D721Med (cell line): Measurements from ENCODE around the gene IFNL1.
"Not testable (repeated sequence)": the region's sequence is repeated elsewhere in the genome, so short reads cannot be mapped to it uniquely, and the experiment has no call there.

Experiments
- DNase-seq: peaks from one replicate; pipeline ENCODE4 v3.0.0; 2011; ENCODE audit warnings: low spot score; ENCODE audit not compliant: insufficient read length
- FAIRE-seq: peaks from 2 replicates; lab custom pipeline; 2011; peaks lifted over from hg19 to GRCh38; lab: Jason Lieb, UNC
- CTCF ChIP-seq: IDR thresholded peaks from 2 replicates; pipeline ENCODE4 v1.5.1; 2012; ENCODE audit warnings: mild to moderate bottlenecking, control low read depth; ENCODE audit not compliant: insufficient read depth; ENCODE audit errors: missing control alignments

IFNL1 gene

GRCh38 chr19:39263912-39264305 is 32.3 kb upstream of the IFNL1 start:
- DNase-seq (no peak), FAIRE-seq (no peak)
- TF ChIP-seq CTCF = no peak

- FAIRE-seq (no peak), DNase-seq (no peak)
These were observed 31.6 kb upstream of the IFNL1 start for GRCh38 chr19:39264306-39265290.

GRCh38 chr19:39265321-39265916 is 30.8 kb upstream of the IFNL1 start:
- DNase-seq (no peak), FAIRE-seq (no peak)
- TF ChIP-seq CTCF = no peak

More at GRCh38 chr19:39264306-39265290, 31.6 kb upstream of the IFNL1 start:
- TF ChIP-seq CTCF = no peak

- DNase-seq, FAIRE-seq: not testable (repeated sequence)
These were observed 28.1 kb upstream of the IFNL1 start, which contains the start of gene IFNL2 for GRCh38 chr19:39268085-39268484. Gene IFNL2, plus strand, starts transcription at chr19:39268396. Its CDS starts 173 bp downstream, at chr19:39268569.

GRCh38 chr19:39268531-39269223 is 27.5 kb upstream of the IFNL1 start:
- not testable (repeated sequence) for FAIRE-seq, DNase-seq

GRCh38 chr19:39269369-39269768 is 26.8 kb upstream of the IFNL1 start:
- FAIRE-seq = not testable (repeated sequence)

GRCh38 chr19:39270036-39270871 is 26.0 kb upstream of the IFNL1 start:
- DNase-seq (no peak), FAIRE-seq (no peak)
- TF ChIP-seq CTCF = no peak

More at GRCh38 chr19:39269369-39269768, 26.8 kb upstream of the IFNL1 start:
- DNase-seq = not testable (repeated sequence)

- FAIRE-seq, DNase-seq: not testable (repeated sequence)
These were observed 22.3 kb upstream of the IFNL1 start for GRCh38 chr19:39273859-39274258.
